Measurements from ENCODE around the gene TNFAIP1. TPM values are rescaled to one million over a fixed set of nuclear protein-coding genes. Genes with fewer than 3 reads are reported as not detected.

TNFAIP1 gene
- total RNA-seq, 1 experiment from 2014 or later, result 21.3 TPM

DNA sequence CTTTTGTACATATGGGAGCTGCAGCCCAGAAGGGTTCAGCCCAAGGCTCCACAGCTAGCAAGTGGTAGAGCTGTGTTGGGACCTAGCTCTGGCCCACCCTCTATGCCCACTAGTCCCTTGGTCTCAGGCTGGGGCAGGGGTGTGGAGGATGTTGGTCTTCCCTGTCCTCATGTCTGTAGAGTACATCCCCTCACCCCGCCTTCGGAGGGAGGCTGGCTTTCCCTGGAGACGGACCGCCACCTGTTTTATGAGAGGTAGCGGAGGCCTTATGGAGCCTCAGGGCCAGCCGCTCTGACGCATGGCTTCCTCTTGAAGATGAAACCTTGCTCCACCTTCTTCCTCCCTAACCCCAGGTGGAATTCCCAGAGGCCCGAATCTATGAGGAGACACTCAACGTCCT lies 8.4 kb downstream of the TNFAIP1 start:
- ChIA-PET POLR2A (interaction anchor here (1.1 kb wide), 1 partner anchor 9 kb away, joined by 3 read pairs; the partner anchor contains the start of genes IFT20 and TNFAIP1), CTCF (no interaction called here)
- Mint-ChIP-seq H3K27ac (no peak overlapping the region), H3K4me1 (peaks cover 6% of the 10 kb centered on the region; the same call in 1 of the 2 replicates), H3K4me3 (no peak overlapping the region), H3K9me3 (no peaks in the 10 kb centered on the region), H3K27me3 (ENCODE audit: low read depth) (no peaks in the 10 kb centered on the region), H3K36me3 (peaks cover 45% of the 10 kb centered on the region)
- no peak for ATAC-seq
- TF ChIP-seq TEAD1 (CRISPR knock-in tag; IDR thresholded peaks at IDR 0.05), result no peak
- no peak for DNase-seq (ENCODE audit: low spot score)

DNA sequence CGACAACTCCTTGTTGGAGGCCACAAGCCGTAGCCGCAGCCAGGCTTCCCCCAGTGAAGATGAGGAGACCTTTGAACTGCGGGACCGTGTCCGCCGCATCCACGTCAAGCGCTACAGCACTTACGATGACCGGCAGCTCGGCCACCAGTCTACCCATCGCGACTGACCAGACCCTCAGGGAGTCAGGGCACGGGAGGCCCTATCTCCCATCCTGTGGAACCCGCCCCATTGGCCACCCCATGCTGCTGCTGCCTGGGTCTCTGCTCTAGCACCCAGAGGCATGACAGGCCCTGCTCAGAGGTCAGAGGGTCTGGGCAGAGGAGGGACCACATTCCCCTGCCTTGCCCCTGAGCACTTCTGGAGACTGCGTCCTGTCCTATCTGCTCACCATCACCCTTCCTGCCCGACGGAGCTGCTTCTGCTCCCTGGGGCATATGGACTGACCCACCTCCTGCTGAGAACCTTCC lies 8.9 kb downstream of the TNFAIP1 start:
- no peak for ATAC-seq

More for the DNA sequence above, 8.9 kb downstream of the TNFAIP1 start:
- POLR2A ChIA-PET, result no interaction called here
- TF ChIP-seq CBFB (CRISPR knock-in tag; IDR thresholded peaks at IDR 0.05; ENCODE audit: low read depth), result no peak
- no peak for TF ChIP-seq ZBTB21 (CRISPR knock-in tag; IDR thresholded peaks at IDR 0.05; ENCODE audit: borderline replicate concordance)
- TF ChIP-seq, protein P1, sequence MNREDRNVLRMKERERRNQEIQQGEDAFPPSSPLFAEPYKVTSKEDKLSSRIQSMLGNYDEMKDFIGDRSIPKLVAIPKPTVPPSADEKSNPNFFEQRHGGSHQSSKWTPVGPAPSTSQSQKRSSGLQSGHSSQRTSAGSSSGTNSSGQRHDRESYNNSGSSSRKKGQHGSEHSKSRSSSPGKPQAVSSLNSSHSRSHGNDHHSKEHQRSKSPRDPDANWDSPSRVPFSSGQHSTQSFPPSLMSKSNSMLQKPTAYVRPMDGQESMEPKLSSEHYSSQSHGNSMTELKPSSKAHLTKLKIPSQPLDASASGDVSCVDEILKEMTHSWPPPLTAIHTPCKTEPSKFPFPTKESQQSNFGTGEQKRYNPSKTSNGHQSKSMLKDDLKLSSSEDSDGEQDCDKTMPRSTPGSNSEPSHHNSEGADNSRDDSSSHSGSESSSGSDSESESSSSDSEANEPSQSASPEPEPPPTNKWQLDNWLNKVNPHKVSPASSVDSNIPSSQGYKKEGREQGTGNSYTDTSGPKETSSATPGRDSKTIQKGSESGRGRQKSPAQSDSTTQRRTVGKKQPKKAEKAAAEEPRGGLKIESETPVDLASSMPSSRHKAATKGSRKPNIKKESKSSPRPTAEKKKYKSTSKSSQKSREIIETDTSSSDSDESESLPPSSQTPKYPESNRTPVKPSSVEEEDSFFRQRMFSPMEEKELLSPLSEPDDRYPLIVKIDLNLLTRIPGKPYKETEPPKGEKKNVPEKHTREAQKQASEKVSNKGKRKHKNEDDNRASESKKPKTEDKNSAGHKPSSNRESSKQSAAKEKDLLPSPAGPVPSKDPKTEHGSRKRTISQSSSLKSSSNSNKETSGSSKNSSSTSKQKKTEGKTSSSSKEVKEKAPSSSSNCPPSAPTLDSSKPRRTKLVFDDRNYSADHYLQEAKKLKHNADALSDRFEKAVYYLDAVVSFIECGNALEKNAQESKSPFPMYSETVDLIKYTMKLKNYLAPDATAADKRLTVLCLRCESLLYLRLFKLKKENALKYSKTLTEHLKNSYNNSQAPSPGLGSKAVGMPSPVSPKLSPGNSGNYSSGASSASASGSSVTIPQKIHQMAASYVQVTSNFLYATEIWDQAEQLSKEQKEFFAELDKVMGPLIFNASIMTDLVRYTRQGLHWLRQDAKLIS (CRISPR knock-in tag; IDR thresholded peaks at IDR 0.05; ENCODE audit: borderline replicate concordance), result no peak
- TF ChIP-seq E2F1 (CRISPR knock-in tag; IDR thresholded peaks at IDR 0.05), result no peak
- no peak for TF ChIP-seq ZNF671 (CRISPR knock-in tag; IDR thresholded peaks at IDR 0.05)
- TF ChIP-seq MAX (CRISPR knock-in tag; IDR thresholded peaks at IDR 0.05), result no peak
- no peak for TF ChIP-seq TCF7 (CRISPR knock-in tag; IDR thresholded peaks at IDR 0.05; ENCODE audit: low read depth)
- TF ChIP-seq, protein P2, sequence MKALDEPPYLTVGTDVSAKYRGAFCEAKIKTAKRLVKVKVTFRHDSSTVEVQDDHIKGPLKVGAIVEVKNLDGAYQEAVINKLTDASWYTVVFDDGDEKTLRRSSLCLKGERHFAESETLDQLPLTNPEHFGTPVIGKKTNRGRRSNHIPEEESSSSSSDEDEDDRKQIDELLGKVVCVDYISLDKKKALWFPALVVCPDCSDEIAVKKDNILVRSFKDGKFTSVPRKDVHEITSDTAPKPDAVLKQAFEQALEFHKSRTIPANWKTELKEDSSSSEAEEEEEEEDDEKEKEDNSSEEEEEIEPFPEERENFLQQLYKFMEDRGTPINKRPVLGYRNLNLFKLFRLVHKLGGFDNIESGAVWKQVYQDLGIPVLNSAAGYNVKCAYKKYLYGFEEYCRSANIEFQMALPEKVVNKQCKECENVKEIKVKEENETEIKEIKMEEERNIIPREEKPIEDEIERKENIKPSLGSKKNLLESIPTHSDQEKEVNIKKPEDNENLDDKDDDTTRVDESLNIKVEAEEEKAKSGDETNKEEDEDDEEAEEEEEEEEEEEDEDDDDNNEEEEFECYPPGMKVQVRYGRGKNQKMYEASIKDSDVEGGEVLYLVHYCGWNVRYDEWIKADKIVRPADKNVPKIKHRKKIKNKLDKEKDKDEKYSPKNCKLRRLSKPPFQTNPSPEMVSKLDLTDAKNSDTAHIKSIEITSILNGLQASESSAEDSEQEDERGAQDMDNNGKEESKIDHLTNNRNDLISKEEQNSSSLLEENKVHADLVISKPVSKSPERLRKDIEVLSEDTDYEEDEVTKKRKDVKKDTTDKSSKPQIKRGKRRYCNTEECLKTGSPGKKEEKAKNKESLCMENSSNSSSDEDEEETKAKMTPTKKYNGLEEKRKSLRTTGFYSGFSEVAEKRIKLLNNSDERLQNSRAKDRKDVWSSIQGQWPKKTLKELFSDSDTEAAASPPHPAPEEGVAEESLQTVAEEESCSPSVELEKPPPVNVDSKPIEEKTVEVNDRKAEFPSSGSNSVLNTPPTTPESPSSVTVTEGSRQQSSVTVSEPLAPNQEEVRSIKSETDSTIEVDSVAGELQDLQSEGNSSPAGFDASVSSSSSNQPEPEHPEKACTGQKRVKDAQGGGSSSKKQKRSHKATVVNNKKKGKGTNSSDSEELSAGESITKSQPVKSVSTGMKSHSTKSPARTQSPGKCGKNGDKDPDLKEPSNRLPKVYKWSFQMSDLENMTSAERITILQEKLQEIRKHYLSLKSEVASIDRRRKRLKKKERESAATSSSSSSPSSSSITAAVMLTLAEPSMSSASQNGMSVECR (CRISPR knock-in tag; IDR thresholded peaks at IDR 0.05; ENCODE audit: borderline replicate concordance), result no peak
- TF ChIP-seq RELA (CRISPR knock-in tag; IDR thresholded peaks at IDR 0.05; ENCODE audit: borderline replicate concordance), result no peak
- TF ChIP-seq MXD4 (CRISPR knock-in tag; IDR thresholded peaks at IDR 0.05; ENCODE audit: borderline replicate concordance), result no peak
- no peak for TF ChIP-seq NFYB (CRISPR knock-in tag; conservative IDR thresholded peaks at IDR 0.05; ENCODE audit: low read depth)
- TF ChIP-seq TEAD4 (CRISPR knock-in tag; IDR thresholded peaks at IDR 0.05), result no peak
- TF ChIP-seq NFE2L1 (CRISPR knock-in tag; IDR thresholded peaks at IDR 0.05), result no peak
- no peak for TF ChIP-seq TP53 (CRISPR knock-in tag; IDR thresholded peaks at IDR 0.05)
- no peak for TF ChIP-seq ZMAT4 (CRISPR knock-in tag; IDR thresholded peaks at IDR 0.05)
- no peak for TF ChIP-seq HMGA2 (CRISPR knock-in tag; IDR thresholded peaks at IDR 0.05)
- no peaks in the 10 kb centered on the region for H3K27me3 Mint-ChIP-seq (ENCODE audit: low read depth)
- no peak overlapping the region for H3K4me3 Mint-ChIP-seq
- no peak overlapping the region for H3K27ac Mint-ChIP-seq
- H3K36me3 Mint-ChIP-seq, result peaks cover 45% of the 10 kb centered on the region
- DNase-seq (ENCODE audit: low spot score), result no peak
- CTCF ChIA-PET, result interaction anchor here (1.6 kb wide), 1 partner anchor 13 kb away, joined by 4 read pairs; the partner anchor contains the start of gene POLDIP2
- no peaks in the 10 kb centered on the region for H3K9me3 Mint-ChIP-seq
- H3K4me1 Mint-ChIP-seq, result peaks cover 6% of the 10 kb centered on the region; the same call in 1 of the 2 replicates

All from WTC11 (cell line).